ENCODE data around the gene CDK5R2. TPM values are rescaled to one million over a fixed set of nuclear protein-coding genes. Genes with fewer than 3 reads are reported as not detected.

Gene CDK5R2
- total and polyA plus RNA-seq, 2 experiments from 2014 or later = not detected

- Histone ChIP-seq H3K9me2 (ENCODE audit: insufficient read depth) (no peaks in the 10 kb centered on the region), H3K4me2 (ENCODE audit: unreplicated experiment) (no peak overlapping the region)
These were observed 42.3 kb downstream of the CDK5R2 start for GRCh38 chr2:219001577-219002394.

GRCh38 chr2:219002395-219003266 lies 43.2 kb downstream of the CDK5R2 start:
- peak; percentile 86 for TF ChIP-seq EZH2 (IDR thresholded peaks at IDR 0.05; ENCODE audit: insufficient read depth, poor library complexity, severe bottlenecking)
- peak; percentile 72; the same call in 1 of the 2 replicates for TF ChIP-seq EZH2phosphoT487 (IDR thresholded peaks at IDR 0.05; ENCODE audit: insufficient read depth, low read depth)
- Histone ChIP-seq H3K9me3 (ENCODE audit: low read depth) (no peaks in the 10 kb centered on the region), H3K4me1 (ENCODE audit: insufficient read depth) (no peaks in the 10 kb centered on the region), H3K4me2 (ENCODE audit: unreplicated experiment) (no peak overlapping the region), H3K27ac (no peak overlapping the region), H3F3A (ENCODE audit: insufficient read depth) (no peaks in the 10 kb centered on the region), H2AFZ (no peak overlapping the region), H4K20me1 (ENCODE audit: insufficient read depth) (no peaks in the 10 kb centered on the region), H3K9me2 (ENCODE audit: insufficient read depth) (no peaks in the 10 kb centered on the region), H3K27me3 (replicated peaks; ENCODE audit: insufficient read depth) (peaks cover 59% of the 10 kb centered on the region), H3K9ac (no peak overlapping the region), H3K36me3 (ENCODE audit: low read depth) (no peaks in the 10 kb centered on the region), H3K79me2 (ENCODE audit: insufficient read depth) (no peaks in the 10 kb centered on the region), H3K4me3 (no peak overlapping the region)
- in situ Hi-C loops (cut with MboI) = no loop called here
- WGBS, 2 experiments (ENCODE audit: low coverage in 1 of 2, low lambda C conversion rate in 2 of 2, missing lambda C conversion rate in 2 of 2) = 3 to 5% methylated on average over 50 to 61 of the region's 72 CpGs
- peak; percentile 64 for DNase-seq

More at GRCh38 chr2:219001577-219002394, 42.3 kb downstream of the CDK5R2 start:
- Histone ChIP-seq H3F3A (ENCODE audit: insufficient read depth) (no peaks in the 10 kb centered on the region), H3K9ac (no peak overlapping the region), H3K36me3 (ENCODE audit: low read depth) (no peaks in the 10 kb centered on the region), H2AFZ (no peak overlapping the region), H3K79me2 (ENCODE audit: insufficient read depth) (no peaks in the 10 kb centered on the region), H3K4me3 (no peak overlapping the region), H3K4me1 (ENCODE audit: insufficient read depth) (no peaks in the 10 kb centered on the region), H3K27ac (no peak overlapping the region), H3K9me3 (ENCODE audit: low read depth) (no peaks in the 10 kb centered on the region), H3K27me3 (replicated peaks; ENCODE audit: insufficient read depth) (peaks cover 59% of the 10 kb centered on the region), H4K20me1 (ENCODE audit: insufficient read depth) (no peaks in the 10 kb centered on the region)
- TF ChIP-seq EZH2 (IDR thresholded peaks at IDR 0.05; ENCODE audit: insufficient read depth, poor library complexity, severe bottlenecking) (no peak), EZH2phosphoT487 (IDR thresholded peaks at IDR 0.05; ENCODE audit: insufficient read depth, low read depth) (no peak)
- in situ Hi-C loops (cut with MboI) = no loop called here
- WGBS, 2 experiments (ENCODE audit: low coverage in 1 of 2, low lambda C conversion rate in 2 of 2, missing lambda C conversion rate in 2 of 2) = 1 to 4% methylated on average over 17 to 69 of the region's 70 CpGs
- no peak for DNase-seq

GRCh38 chr2:219003267-219003634 lies 43.8 kb downstream of the CDK5R2 start:
- Histone ChIP-seq H3K4me3 (no peak overlapping the region), H3K79me2 (ENCODE audit: insufficient read depth) (no peaks in the 10 kb centered on the region), H3K9ac (no peak overlapping the region), H3K9me3 (ENCODE audit: low read depth) (no peaks in the 10 kb centered on the region), H3K27me3 (replicated peaks; ENCODE audit: insufficient read depth) (peaks cover 59% of the 10 kb centered on the region), H4K20me1 (ENCODE audit: insufficient read depth) (no peaks in the 10 kb centered on the region), H3K4me2 (ENCODE audit: unreplicated experiment) (no peak overlapping the region), H3K4me1 (ENCODE audit: insufficient read depth) (no peaks in the 10 kb centered on the region), H3K9me2 (ENCODE audit: insufficient read depth) (no peaks in the 10 kb centered on the region), H3F3A (ENCODE audit: insufficient read depth) (no peaks in the 10 kb centered on the region), H3K36me3 (ENCODE audit: low read depth) (no peaks in the 10 kb centered on the region), H3K27ac (no peak overlapping the region), H2AFZ (no peak overlapping the region)
- no peak for DNase-seq
- WGBS, 2 experiments (ENCODE audit: low coverage in 1 of 2, low lambda C conversion rate in 2 of 2, missing lambda C conversion rate in 2 of 2) = 7 to 13% methylated on average over 20 of the region's 20 CpGs
- in situ Hi-C loops (cut with MboI) = no loop called here
- TF ChIP-seq EZH2phosphoT487 (IDR thresholded peaks at IDR 0.05; ENCODE audit: insufficient read depth, low read depth) (no peak), EZH2 (IDR thresholded peaks at IDR 0.05; ENCODE audit: insufficient read depth, poor library complexity, severe bottlenecking) (no peak)

- peaks cover 59% of the 10 kb centered on the region for H3K27me3 ChIP-seq (replicated peaks; ENCODE audit: insufficient read depth)
- 69 to 82% methylated on average over 3 of the region's 3 CpGs for WGBS, 2 experiments (ENCODE audit: low coverage in 1 of 2, low lambda C conversion rate in 2 of 2, missing lambda C conversion rate in 2 of 2)
These were observed 44.5 kb downstream of the CDK5R2 start for GRCh38 chr2:219003979-219004378.

More at GRCh38 chr2:219003979-219004378, 44.5 kb downstream of the CDK5R2 start:
- Histone ChIP-seq H3K36me3 (ENCODE audit: low read depth) (no peaks in the 10 kb centered on the region), H3F3A (ENCODE audit: insufficient read depth) (no peaks in the 10 kb centered on the region), H3K4me2 (ENCODE audit: unreplicated experiment) (no peak overlapping the region), H3K9me2 (ENCODE audit: insufficient read depth) (no peaks in the 10 kb centered on the region), H3K27ac (no peak overlapping the region), H3K79me2 (ENCODE audit: insufficient read depth) (no peaks in the 10 kb centered on the region), H3K4me1 (ENCODE audit: insufficient read depth) (no peaks in the 10 kb centered on the region), H4K20me1 (ENCODE audit: insufficient read depth) (no peaks in the 10 kb centered on the region), H3K9ac (no peak overlapping the region), H3K4me3 (no peak overlapping the region), H3K9me3 (ENCODE audit: low read depth) (no peaks in the 10 kb centered on the region), H2AFZ (no peak overlapping the region)
- no peak for DNase-seq
- in situ Hi-C loops (cut with MboI) = no loop called here
- TF ChIP-seq EZH2 (IDR thresholded peaks at IDR 0.05; ENCODE audit: insufficient read depth, poor library complexity, severe bottlenecking) = no peak
- TF ChIP-seq EZH2phosphoT487 (IDR thresholded peaks at IDR 0.05; ENCODE audit: insufficient read depth, low read depth) = no peak

Measured in GM23248 (cell line).